Suprapubic skin (tissue), 3 donors: Measurements from ENCODE around the gene NDUFC2.

Source experiments
- CTCF ChIP-seq, 2 donors: fragments of 200-600 bp in 1 of 2; fragments of 450-650 bp in 1 of 2; sonication (generic) in 1 of 2; IDR thresholded peaks; one replicate each; pipeline ENCODE4 v1.5.1; 2016 to 2019; ENCODE audit warnings: antibody characterized with exemption in 2 of 2, mild to moderate bottlenecking in 1 of 2, moderate library complexity in 1 of 2
- POLR2A ChIP-seq, 2 donors: fragments of 450-650 bp; IDR thresholded peaks; one replicate each; pipeline ENCODE4 v1.6.1; 2017; ENCODE audit warnings: antibody characterized with exemption in 2 of 2, mild to moderate bottlenecking in 2 of 2, moderate library complexity in 2 of 2

GRCh38 chr11:78019808-78020207, 59.9 kb downstream of the NDUFC2 start:
- TF ChIP-seq CTCF (IDR thresholded peaks at IDR 0.05) = no peak
- TF ChIP-seq POLR2A (IDR thresholded peaks at IDR 0.05) = no peak
